KG1 (cell line): ENCODE results near the gene RNF19B.
"Not testable (repeated sequence)": the region's sequence is repeated elsewhere in the genome, so short reads cannot be mapped to it uniquely, and the experiment has no call there.

Source experiments
- DNase-seq: peaks from one replicate; lab custom pipeline; 2025; lab: John Stamatoyannopoulos, UW

The RNF19B gene

GRCh38 chr1:32931760-32932159 lies 32.8 kb downstream of the RNF19B start:
- DNase-seq = no peak

GRCh38 chr1:32929366-32929765 lies 35.2 kb downstream of the RNF19B start:
- DNase-seq = no peak

- DNase-seq = no peak
Measured at GRCh38 chr1:32928715-32929114, 35.9 kb downstream of the RNF19B start.

GRCh38 chr1:32928285-32928684 lies 36.3 kb downstream of the RNF19B start:
- DNase-seq = no peak

GRCh38 chr1:32927441-32927840 lies 37.2 kb downstream of the RNF19B start:
- DNase-seq = no peak

- DNase-seq = no peak
Measured at GRCh38 chr1:32926562-32926961, 38.0 kb downstream of the RNF19B start.

- no peak for DNase-seq
Measured at GRCh38 chr1:32925403-32926162, 39.0 kb downstream of the RNF19B start.

- DNase-seq = no peak
Measured at GRCh38 chr1:32924881-32925344, 39.7 kb downstream of the RNF19B start.

GRCh38 chr1:32920833-32921232 lies 43.8 kb downstream of the RNF19B start:
- DNase-seq = no peak

GRCh38 chr1:32919811-32920733 lies 44.5 kb downstream of the RNF19B start:
- no peak for DNase-seq

- no peak for DNase-seq
Measured at GRCh38 chr1:32918179-32918578, 46.4 kb downstream of the RNF19B start.

GRCh38 chr1:32917521-32917920 lies 47.1 kb downstream of the RNF19B start:
- no peak for DNase-seq

GRCh38 chr1:32915766-32916706 lies 48.6 kb downstream of the RNF19B start:
- no peak for DNase-seq

- DNase-seq = no peak
Measured at GRCh38 chr1:32910319-32910718, 54.3 kb downstream of the RNF19B start.

GRCh38 chr1:32907435-32907834 lies 57.2 kb downstream of the RNF19B start:
- DNase-seq = no peak

- no peak for DNase-seq
Measured at GRCh38 chr1:32906654-32907053, 58.0 kb downstream of the RNF19B start.

GRCh38 chr1:32905588-32905987 lies 59.0 kb downstream of the RNF19B start:
- not testable (repeated sequence) for DNase-seq

GRCh38 chr1:32904797-32905196 lies 59.8 kb downstream of the RNF19B start:
- no peak for DNase-seq

- no peak for DNase-seq
Measured at GRCh38 chr1:32903991-32904785, 60.4 kb downstream of the RNF19B start.

GRCh38 chr1:32902535-32902920 lies 62.1 kb downstream of the RNF19B start:
- DNase-seq = no peak
